H9 (cell line): Measurements from ENCODE around the gene DPCD. TPM values are rescaled to one million over a fixed set of nuclear protein-coding genes. Genes with fewer than 3 reads are reported as not detected.

Source experiments
- DNase-seq: peaks from one replicate; pipeline ENCODE4 v3.0.0-alpha.2; 2017
- H2AFZ ChIP-seq: one replicate; pipeline ENCODE4 v1.6.1; 2013; ENCODE audit warnings: mild to moderate bottlenecking, low read length, control low read depth, moderate library complexity
- H2AK5ac ChIP-seq: 2 replicates; pipeline ENCODE4 v1.6.1; 2013; ENCODE audit warnings: low read length, control low read depth, mixed read lengths; ENCODE audit not compliant: insufficient read length
- H2BK120ac ChIP-seq: one replicate; pipeline ENCODE4 v1.6.1; 2013; ENCODE audit warnings: low read depth, mild to moderate bottlenecking, low read length, control low read depth, inconsistent platforms; ENCODE audit not compliant: poor library complexity, severe bottlenecking
- H2BK12ac ChIP-seq: 2 replicates; pipeline ENCODE4 v1.6.1; 2013; ENCODE audit warnings: low read length, control low read depth, mixed read lengths, low read depth; ENCODE audit not compliant: insufficient read length
- H2BK15ac ChIP-seq: 2 replicates; pipeline ENCODE4 v1.6.1; 2013; ENCODE audit warnings: low read depth, low read length, control low read depth
- H2BK20ac ChIP-seq: one replicate; pipeline ENCODE4 v1.6.1; 2013; ENCODE audit warnings: low read depth, mild to moderate bottlenecking, low read length, control low read depth, inconsistent platforms; ENCODE audit not compliant: poor library complexity, severe bottlenecking
- H2BK5ac ChIP-seq: 2 replicates; pipeline ENCODE4 v1.6.1; 2013; ENCODE audit warnings: low read length, control low read depth, mixed read lengths; ENCODE audit not compliant: insufficient read length
- H3K14ac ChIP-seq: 2 replicates; pipeline ENCODE4 v1.6.1; 2013; ENCODE audit warnings: low read length, control low read depth; ENCODE audit not compliant: insufficient read depth
- H3K18ac ChIP-seq: 2 replicates; pipeline ENCODE4 v1.6.1; 2013; ENCODE audit warnings: low read depth, mild to moderate bottlenecking, mixed read lengths, low read length, control low read depth; ENCODE audit not compliant: insufficient read length
- H3K23ac ChIP-seq: 2 replicates; pipeline ENCODE4 v1.6.1; 2013; ENCODE audit warnings: low read length, control low read depth, mixed read lengths, low read depth; ENCODE audit not compliant: insufficient read length
- H3K23me2 ChIP-seq: 2 replicates; pipeline ENCODE4 v1.6.1; 2013; ENCODE audit warnings: low read depth, mild to moderate bottlenecking, mixed read lengths, low read length, control low read depth; ENCODE audit not compliant: insufficient read length, poor library complexity, severe bottlenecking
- H3K27ac ChIP-seq: 2 replicates; pipeline ENCODE4 v1.5.1; 2013; ENCODE audit warnings: low read length, control low read depth, mixed read lengths, low read depth; ENCODE audit not compliant: insufficient read length
- H3K27me3 ChIP-seq: 2 replicates; pipeline ENCODE4 v1.6.1; 2013; ENCODE audit warnings: low read length, control low read depth, inconsistent platforms; ENCODE audit not compliant: insufficient read depth
- H3K4ac ChIP-seq: 2 replicates; pipeline ENCODE4 v1.6.1; 2013; ENCODE audit warnings: low read depth, mild to moderate bottlenecking, control low read depth, inconsistent platforms, low read length, moderate library complexity
- H3K4me1 ChIP-seq: 2 replicates; pipeline ENCODE4 v1.6.1; 2013; ENCODE audit warnings: low read length, control low read depth, inconsistent platforms; ENCODE audit not compliant: insufficient read depth
- H3K4me2 ChIP-seq: 2 replicates; pipeline ENCODE4 v1.6.1; 2013; ENCODE audit warnings: low read length, control low read depth, mixed read lengths; ENCODE audit not compliant: insufficient read length, insufficient read depth
- H3K56ac ChIP-seq: 2 replicates; pipeline ENCODE4 v1.6.1; 2013; ENCODE audit warnings: low read depth, mild to moderate bottlenecking, mixed read lengths, low read length, control low read depth; ENCODE audit not compliant: insufficient read length
- H3K79me1 ChIP-seq: 2 replicates; pipeline ENCODE4 v1.6.1; 2013; ENCODE audit warnings: low read depth, mild to moderate bottlenecking, moderate library complexity, low read length, control low read depth, inconsistent platforms; ENCODE audit not compliant: insufficient read depth, poor library complexity, severe bottlenecking
- H3K79me2 ChIP-seq: 2 replicates; pipeline ENCODE4 v1.6.1; 2013; ENCODE audit warnings: low read length, control low read depth, inconsistent platforms; ENCODE audit not compliant: insufficient read depth
- H3K9ac ChIP-seq: 2 replicates; pipeline ENCODE4 v1.6.1; 2013; ENCODE audit warnings: low read length, control low read depth, mixed read lengths; ENCODE audit not compliant: insufficient read length; ENCODE audit errors: extremely low read depth
- H3K9me3 ChIP-seq: one replicate; pipeline ENCODE4 v1.6.1; 2013; ENCODE audit warnings: low read depth, low read length, inconsistent platforms; ENCODE audit not compliant: control insufficient read depth
- H3T11ph ChIP-seq: one replicate; pipeline ENCODE4 v1.6.1; 2013; ENCODE audit warnings: mild to moderate bottlenecking, low read length, control low read depth, inconsistent platforms
- H4K20me1 ChIP-seq: one replicate; pipeline ENCODE4 v1.6.1; 2013; ENCODE audit not compliant: control insufficient read depth, insufficient read length, insufficient read depth
- H4K5ac ChIP-seq: 2 replicates; pipeline ENCODE4 v1.6.1; 2013; ENCODE audit warnings: low read depth, mild to moderate bottlenecking, mixed read lengths, low read length, control low read depth; ENCODE audit not compliant: insufficient read length
- H4K8ac ChIP-seq: replicated peaks from 2 replicates; pipeline ENCODE4 v1.6.1; 2013; ENCODE audit warnings: low read length, control low read depth, mixed read lengths, low read depth; ENCODE audit not compliant: insufficient read length
- H4K91ac ChIP-seq: 2 replicates; pipeline ENCODE4 v1.6.1; 2013; ENCODE audit warnings: low read depth, mild to moderate bottlenecking, moderate library complexity, mixed read lengths, low read length, control low read depth; ENCODE audit not compliant: insufficient read length
- H3K27ac Mint-ChIP-seq, 3 experiments: 2 replicates in 2 of 3; 3 replicates in 1 of 3; pipeline ENCODE4 v1.8.0; 2020 to 2021; ENCODE audit warnings: mixed read lengths in 3 of 3, mild to moderate bottlenecking in 1 of 3, moderate library complexity in 1 of 3
- H3K27me3 Mint-ChIP-seq: 2 replicates; pipeline ENCODE4 v1.8.0; 2021; ENCODE audit warnings: low read depth, mild to moderate bottlenecking, moderate library complexity, mixed read lengths
- H3K36me3 Mint-ChIP-seq, 3 experiments: 2 replicates in 2 of 3; 3 replicates in 1 of 3; pipeline ENCODE4 v1.8.0; 2020 to 2021; ENCODE audit warnings: low read depth in 3 of 3, mixed read lengths in 3 of 3; ENCODE audit not compliant: insufficient read depth in 1 of 3
- H3K4me1 Mint-ChIP-seq, 2 experiments: 2 replicates each; pipeline ENCODE4 v1.8.0; 2020; ENCODE audit warnings: mixed read lengths in 2 of 2
- H3K4me3 Mint-ChIP-seq, 2 experiments: 2 replicates in 1 of 2; 3 replicates in 1 of 2; pipeline ENCODE4 v1.8.0; 2020 to 2021; ENCODE audit warnings: mild to moderate bottlenecking in 2 of 2, mixed read lengths in 2 of 2, moderate library complexity in 1 of 2
- H3K9me3 Mint-ChIP-seq, 2 experiments: 2 replicates in 1 of 2; 3 replicates in 1 of 2; pipeline ENCODE4 v1.8.0; 2020; ENCODE audit warnings: mild to moderate bottlenecking in 2 of 2, mixed read lengths in 2 of 2, moderate library complexity in 1 of 2
- WGBS: extraction: QIAGEN DNeasy Blood & Tissue Kit; methylation state at CpG from one replicate; pipeline ENCODE4 v1.1.7; 2013; ENCODE audit warnings: missing lambda C conversion rate, low lambda C conversion rate, mixed read lengths; ENCODE audit not compliant: insufficient read length; ENCODE audit errors: extremely low coverage; 5-methylcytosine and 5-hydroxymethylcytosine counted together
- total RNA-seq: library from RNA; stranded (reverse); gene quantifications from 2 replicates; pipeline ENCODE4 v1.2.1, GENCODE V29; 2021
- TF ChIP-seq, protein P1 (sequence below): fragments of 200-600 bp; sonication (generic); conservative IDR thresholded peaks from 3 replicates; pipeline ENCODE4 v1.8.0; 2021; ENCODE audit warnings: antibody characterized with exemption, mild to moderate bottlenecking

The DPCD gene
- total RNA-seq, 1 experiment from 2014 or later, result 21.8 TPM

DNA sequence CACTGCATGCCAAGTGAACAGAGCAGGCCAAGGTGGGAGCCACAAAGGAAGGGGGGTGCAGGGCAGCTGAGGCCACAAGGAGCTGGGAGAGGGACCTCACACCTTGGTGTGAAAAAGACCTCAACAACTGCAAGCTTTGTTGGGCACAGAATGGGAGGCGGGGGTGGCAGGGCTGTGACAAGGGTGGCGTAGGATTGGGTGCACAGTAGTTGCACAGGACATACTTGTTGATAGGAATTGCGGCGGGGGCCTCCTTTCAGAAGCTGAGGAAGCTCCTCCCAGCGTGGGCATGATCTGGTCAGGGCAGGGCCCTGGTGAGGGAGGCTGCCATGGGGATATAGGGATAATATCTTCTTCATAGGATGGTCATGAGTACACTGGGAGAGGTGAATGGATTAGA is 25.9 kb upstream of the DPCD start:
- no peak overlapping the region for H3K4me2 ChIP-seq
- H4K8ac ChIP-seq, result no peak overlapping the region
- H3K27ac ChIP-seq, result no peak overlapping the region
- peaks cover 9 to 18% of the 10 kb centered on the region in 2 experiments for H3K4me1 Mint-ChIP-seq
- H3K14ac ChIP-seq, result no peak overlapping the region; the same call in 1 of the 2 replicates
- H4K20me1 ChIP-seq, result no peaks in the 10 kb centered on the region
- WGBS, result no CpG with 5 or more reads among the region's 5 CpGs
- H3K27ac Mint-ChIP-seq, result peak overlapping the region in 1 of 3 experiments; percentile 24; a peak in 1 of 7 replicates
- no peak overlapping the region for H3K56ac ChIP-seq
- no peak for DNase-seq
- no peaks in the 10 kb centered on the region; a peak in 1 of 5 replicates for H3K9me3 Mint-ChIP-seq
- no peak overlapping the region for H4K91ac ChIP-seq
- no peak overlapping the region for H3K9ac ChIP-seq
- H3K23me2 ChIP-seq, result no peaks in the 10 kb centered on the region
- no peak overlapping the region for H3K18ac ChIP-seq
- no peaks in the 10 kb centered on the region for H3K4me1 ChIP-seq
- no peak overlapping the region for H2AK5ac ChIP-seq
- H2BK20ac ChIP-seq, result no peak overlapping the region
- peaks cover 4% of the 10 kb centered on the region; the same call in 1 of the 2 replicates for H3K27me3 ChIP-seq
- H3K79me2 ChIP-seq, result no peaks in the 10 kb centered on the region
- H2AFZ ChIP-seq, result no peak overlapping the region
- TF ChIP-seq, protein P1, sequence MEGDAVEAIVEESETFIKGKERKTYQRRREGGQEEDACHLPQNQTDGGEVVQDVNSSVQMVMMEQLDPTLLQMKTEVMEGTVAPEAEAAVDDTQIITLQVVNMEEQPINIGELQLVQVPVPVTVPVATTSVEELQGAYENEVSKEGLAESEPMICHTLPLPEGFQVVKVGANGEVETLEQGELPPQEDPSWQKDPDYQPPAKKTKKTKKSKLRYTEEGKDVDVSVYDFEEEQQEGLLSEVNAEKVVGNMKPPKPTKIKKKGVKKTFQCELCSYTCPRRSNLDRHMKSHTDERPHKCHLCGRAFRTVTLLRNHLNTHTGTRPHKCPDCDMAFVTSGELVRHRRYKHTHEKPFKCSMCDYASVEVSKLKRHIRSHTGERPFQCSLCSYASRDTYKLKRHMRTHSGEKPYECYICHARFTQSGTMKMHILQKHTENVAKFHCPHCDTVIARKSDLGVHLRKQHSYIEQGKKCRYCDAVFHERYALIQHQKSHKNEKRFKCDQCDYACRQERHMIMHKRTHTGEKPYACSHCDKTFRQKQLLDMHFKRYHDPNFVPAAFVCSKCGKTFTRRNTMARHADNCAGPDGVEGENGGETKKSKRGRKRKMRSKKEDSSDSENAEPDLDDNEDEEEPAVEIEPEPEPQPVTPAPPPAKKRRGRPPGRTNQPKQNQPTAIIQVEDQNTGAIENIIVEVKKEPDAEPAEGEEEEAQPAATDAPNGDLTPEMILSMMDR, result no peak
- no peak overlapping the region for H2BK15ac ChIP-seq
- no peak overlapping the region for H3K23ac ChIP-seq
- H2BK120ac ChIP-seq, result no peak overlapping the region
- H2BK12ac ChIP-seq, result no peak overlapping the region
- H3K79me1 ChIP-seq, result no peaks in the 10 kb centered on the region
- no peak overlapping the region for H3K4ac ChIP-seq
- no peak overlapping the region for H2BK5ac ChIP-seq
- no peak overlapping the region for H3K4me3 Mint-ChIP-seq
- no peak overlapping the region for H4K5ac ChIP-seq
- no peaks in the 10 kb centered on the region for H3K9me3 ChIP-seq
- H3K36me3 Mint-ChIP-seq, result no peaks in the 10 kb centered on the region; a peak in 1 of 7 replicates
- peaks cover 44% of the 10 kb centered on the region for H3K27me3 Mint-ChIP-seq
- H3T11ph ChIP-seq, result no peak overlapping the region
